Sigmoid colon (tissue), 4 donors: Measurements from ENCODE around the gene TSHZ1.

ENCODE experiments used
- CTCF ChIP-seq, 4 experiments: fragments of 450-650 bp in 3 of 4; fragments of 200-600 bp in 1 of 4; IDR thresholded peaks; one replicate each; pipeline ENCODE4 v1.5.1; 2016 to 2019; ENCODE audit warnings: antibody characterized with exemption in 4 of 4, mild to moderate bottlenecking in 3 of 4, moderate library complexity in 2 of 4
- POLR2A ChIP-seq, 2 donors: fragments of 450-650 bp; IDR thresholded peaks; one replicate each; pipeline ENCODE4 v1.6.1; 2016; ENCODE audit warnings: antibody characterized with exemption in 2 of 2, mild to moderate bottlenecking in 2 of 2, moderate library complexity in 2 of 2
- POLR2AphosphoS5 ChIP-seq, 4 donors: sonication (generic); formaldehyde crosslinking; IDR thresholded peaks; one replicate each; pipeline ENCODE4 v1.6.1; 2017; ENCODE audit warnings: antibody characterized with exemption in 4 of 4

GRCh38 chr18:75335511-75335910, 124.9 kb downstream of the TSHZ1 start:
- no peak for TF ChIP-seq POLR2A (IDR thresholded peaks at IDR 0.05)
- no peak for TF ChIP-seq CTCF (IDR thresholded peaks at IDR 0.05)
- TF ChIP-seq POLR2AphosphoS5 (IDR thresholded peaks at IDR 0.05), result no peak
